Breast epithelium (tissue), 4 donors: ENCODE measurements around the gene DOCK10. TPM values are rescaled to one million over a fixed set of nuclear protein-coding genes. Genes with fewer than 3 reads are reported as not detected.

Experiments used
- DNase-seq, 2 donors: peaks; one replicate each; pipeline ENCODE4 v3.0.0-alpha.2; 2019; ENCODE audit warnings: low spot score in 2 of 2
- H3K27ac ChIP-seq, 2 donors: fragments of 200-600 bp; sonication (generic) in 1 of 2; one replicate each; pipeline ENCODE4 v1.5.1; 2016 to 2019; ENCODE audit warnings: mild to moderate bottlenecking in 1 of 2
- H3K27me3 ChIP-seq, 2 donors: fragments of 200-600 bp; sonication (generic) in 1 of 2; one replicate each; pipeline versions ENCODE4 v1.5.1 to v1.6.0; 2017 to 2019; ENCODE audit warnings: control low read depth in 1 of 2, mild to moderate bottlenecking in 1 of 2
- H3K36me3 ChIP-seq: fragments of 200-600 bp; one replicate; pipeline ENCODE4 v1.5.1; 2019
- H3K4me1 ChIP-seq, 2 donors: fragments of 200-600 bp; sonication (generic); one replicate each; pipeline ENCODE4 v1.5.1; 2016 to 2019; ENCODE audit warnings: control low read depth in 1 of 2
- H3K4me3 ChIP-seq, 3 donors: fragments of 200-600 bp; sonication (generic); 1 replicate in 2 of 3; 2 replicates in 1 of 3; pipeline ENCODE4 v1.5.1; 2016 to 2019; ENCODE audit warnings: mild to moderate bottlenecking in 3 of 3, moderate library complexity in 2 of 3
- H3K9me3 ChIP-seq, 2 donors: fragments of 200-600 bp; sonication (generic) in 1 of 2; one replicate each; pipeline ENCODE4 v1.5.1; 2016 to 2019; ENCODE audit warnings: control low read depth in 1 of 2
- POLR2A ChIP-seq: fragments of 450-650 bp; IDR thresholded peaks from one replicate; pipeline ENCODE4 v1.6.1; 2016; ENCODE audit warnings: antibody characterized with exemption, mild to moderate bottlenecking, moderate library complexity
- POLR2AphosphoS5 ChIP-seq, 3 donors: sonication (generic); formaldehyde crosslinking; IDR thresholded peaks; one replicate each; pipeline ENCODE4 v1.6.1; 2017; ENCODE audit warnings: antibody characterized with exemption in 3 of 3
- intact Hi-C: fragments of 100-400 bp; cut with DNase I; formaldehyde crosslinking; loops from one replicate; pipeline ENCODE4 v1.15.1; 2023; ENCODE audit warnings: low total_unique reads
- total RNA-seq, 3 donors: library from RNA; depleted of rRNA; stranded (reverse); fragments of >200 nt; gene quantifications; one replicate each; pipeline ENCODE4 v1.1.0, GENCODE V29; 2016
- TF ChIP-seq, protein P1 (sequence below), 3 donors: fragments of 450-650 bp; IDR thresholded peaks; one replicate each; pipeline ENCODE4 v1.5.1; 2016 to 2017; ENCODE audit warnings: antibody characterized with exemption in 3 of 3, mild to moderate bottlenecking in 3 of 3, moderate library complexity in 3 of 3

The DOCK10 gene
- total RNA-seq, 3 donors from 2014 or later, result 13.8 to 23.9 (median 15.4) TPM

DNA sequence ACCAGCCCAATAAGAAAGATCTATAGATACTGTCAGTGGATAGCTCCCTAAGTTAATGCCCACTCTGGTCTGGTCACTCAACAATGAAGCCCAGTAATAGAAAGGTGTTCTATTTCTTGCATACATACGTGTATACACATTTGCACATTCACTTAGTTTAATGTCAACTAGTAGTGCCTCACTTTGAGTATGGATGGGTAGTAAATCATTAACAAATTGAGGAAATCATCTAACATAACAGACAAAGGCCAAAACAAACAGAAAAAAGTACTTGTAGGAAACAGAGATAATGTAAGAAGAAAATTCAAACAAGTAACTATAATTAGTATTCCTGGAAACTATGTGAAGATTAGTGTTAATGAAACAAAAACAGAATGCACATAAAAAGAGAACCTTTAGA lies 312.8 kb downstream of the DOCK10 start:
- Histone ChIP-seq H3K36me3 (no peaks in the 10 kb centered on the region), H3K4me3 (no peak overlapping the region), H3K27me3 (no peaks in the 10 kb centered on the region), H3K9me3 (peaks cover 8 to 17% of the 10 kb centered on the region in 2 donors), H3K27ac (no peak overlapping the region), H3K4me1 (no peaks in the 10 kb centered on the region)
- DNase-seq, result no peak
- intact Hi-C loops, result no loop called here
- TF ChIP-seq, protein P1, sequence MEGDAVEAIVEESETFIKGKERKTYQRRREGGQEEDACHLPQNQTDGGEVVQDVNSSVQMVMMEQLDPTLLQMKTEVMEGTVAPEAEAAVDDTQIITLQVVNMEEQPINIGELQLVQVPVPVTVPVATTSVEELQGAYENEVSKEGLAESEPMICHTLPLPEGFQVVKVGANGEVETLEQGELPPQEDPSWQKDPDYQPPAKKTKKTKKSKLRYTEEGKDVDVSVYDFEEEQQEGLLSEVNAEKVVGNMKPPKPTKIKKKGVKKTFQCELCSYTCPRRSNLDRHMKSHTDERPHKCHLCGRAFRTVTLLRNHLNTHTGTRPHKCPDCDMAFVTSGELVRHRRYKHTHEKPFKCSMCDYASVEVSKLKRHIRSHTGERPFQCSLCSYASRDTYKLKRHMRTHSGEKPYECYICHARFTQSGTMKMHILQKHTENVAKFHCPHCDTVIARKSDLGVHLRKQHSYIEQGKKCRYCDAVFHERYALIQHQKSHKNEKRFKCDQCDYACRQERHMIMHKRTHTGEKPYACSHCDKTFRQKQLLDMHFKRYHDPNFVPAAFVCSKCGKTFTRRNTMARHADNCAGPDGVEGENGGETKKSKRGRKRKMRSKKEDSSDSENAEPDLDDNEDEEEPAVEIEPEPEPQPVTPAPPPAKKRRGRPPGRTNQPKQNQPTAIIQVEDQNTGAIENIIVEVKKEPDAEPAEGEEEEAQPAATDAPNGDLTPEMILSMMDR (IDR thresholded peaks at IDR 0.05), result no peak
- TF ChIP-seq POLR2AphosphoS5 (IDR thresholded peaks at IDR 0.05) (no peak), POLR2A (no peak)

DNA sequence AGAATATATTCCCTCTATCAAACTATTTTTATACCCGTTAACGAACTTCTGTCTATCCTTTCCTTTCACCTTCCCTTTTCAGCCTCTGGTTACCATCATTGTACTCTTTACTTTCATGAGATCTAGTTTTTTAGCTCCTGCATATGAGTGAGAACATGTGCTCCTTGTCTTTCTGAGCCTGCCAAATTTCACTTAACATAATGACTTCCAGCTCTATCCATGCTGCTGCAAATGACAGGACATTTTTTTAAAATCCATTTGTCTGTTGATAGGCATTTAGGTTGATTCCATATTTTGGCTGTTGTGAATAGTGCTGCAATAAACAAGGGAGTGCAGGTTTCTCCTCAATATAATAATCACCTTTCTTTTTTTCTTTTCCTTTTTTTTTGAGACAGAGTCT lies 317.9 kb downstream of the DOCK10 start:
- no peak for TF ChIP-seq POLR2AphosphoS5 (IDR thresholded peaks at IDR 0.05)
- Histone ChIP-seq H3K4me3 (no peak overlapping the region), H3K36me3 (no peaks in the 10 kb centered on the region), H3K9me3 (peaks cover 8 to 16% of the 10 kb centered on the region in 2 donors), H3K27me3 (no peaks in the 10 kb centered on the region), H3K27ac (no peak overlapping the region), H3K4me1 (no peaks in the 10 kb centered on the region)
- intact Hi-C loops, result no loop called here
- DNase-seq, result no peak

DNA sequence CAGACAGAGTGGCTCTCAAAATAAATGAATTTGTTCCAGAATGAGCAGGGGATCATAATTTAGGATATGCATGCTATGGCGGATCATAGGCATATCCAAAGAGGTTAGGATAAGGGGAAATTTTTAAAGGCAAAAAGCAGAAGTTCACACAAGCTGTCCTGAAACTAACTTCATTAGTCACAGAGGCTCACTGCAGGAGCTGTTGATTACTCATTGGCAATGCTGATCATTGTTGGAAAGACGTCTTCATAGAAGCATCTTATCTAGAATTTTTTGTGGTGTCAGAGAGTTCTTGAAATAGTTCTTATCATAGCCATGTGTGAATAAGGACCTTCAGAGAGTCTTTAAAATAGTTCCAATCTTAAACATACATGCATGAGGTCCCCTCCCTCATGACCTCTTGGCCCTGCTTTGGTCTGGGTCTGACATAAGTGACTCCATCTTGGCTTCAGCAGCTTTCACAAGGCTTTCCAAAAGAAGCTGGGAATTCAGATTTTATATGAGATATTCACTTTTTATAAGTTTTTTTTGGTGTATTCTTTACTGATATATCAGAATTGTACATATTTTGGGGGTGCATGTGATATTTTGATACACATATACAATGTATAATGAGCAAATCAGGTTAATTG lies 318.6 kb downstream of the DOCK10 start:
- DNase-seq, result no peak
- Histone ChIP-seq H3K27ac (no peak overlapping the region), H3K9me3 (peaks cover 4 to 9% of the 10 kb centered on the region in 2 donors), H3K36me3 (no peaks in the 10 kb centered on the region), H3K27me3 (no peaks in the 10 kb centered on the region), H3K4me3 (no peak overlapping the region), H3K4me1 (no peaks in the 10 kb centered on the region)
- intact Hi-C loops, result no loop called here
- TF ChIP-seq POLR2AphosphoS5 (IDR thresholded peaks at IDR 0.05) (no peak), POLR2A (no peak)
- TF ChIP-seq, protein P1 (IDR thresholded peaks at IDR 0.05), result no peak

DNA sequence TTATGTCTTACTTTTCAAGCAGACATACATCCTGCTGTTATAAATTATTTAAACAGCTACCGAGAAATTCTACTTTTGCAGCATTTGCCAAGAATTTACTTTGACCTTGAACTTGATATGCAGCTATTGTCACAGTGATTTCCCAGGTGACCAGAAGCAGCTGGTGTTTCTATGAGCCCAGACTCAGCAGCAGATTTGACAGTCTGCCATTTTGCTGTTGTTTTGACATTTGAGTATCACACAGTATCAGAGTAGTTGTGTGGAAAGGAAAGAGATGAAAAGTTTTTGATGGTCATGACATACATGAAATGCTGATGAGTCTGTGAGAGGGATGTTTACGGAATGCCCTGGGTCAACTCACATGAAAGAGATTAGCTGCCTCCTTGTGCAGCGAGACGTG lies 319.5 kb downstream of the DOCK10 start:
- no peak for TF ChIP-seq POLR2AphosphoS5 (IDR thresholded peaks at IDR 0.05)
- TF ChIP-seq, protein P1 (IDR thresholded peaks at IDR 0.05), result no peak
- TF ChIP-seq POLR2A, result no peak
- Histone ChIP-seq H3K27ac (no peak overlapping the region), H3K36me3 (no peaks in the 10 kb centered on the region), H3K9me3 (peaks cover 0 to 4% of the 10 kb centered on the region in 2 donors), H3K4me1 (no peaks in the 10 kb centered on the region), H3K4me3 (no peak overlapping the region), H3K27me3 (no peaks in the 10 kb centered on the region)
- intact Hi-C loops, result no loop called here
- DNase-seq, result no peak

DNA sequence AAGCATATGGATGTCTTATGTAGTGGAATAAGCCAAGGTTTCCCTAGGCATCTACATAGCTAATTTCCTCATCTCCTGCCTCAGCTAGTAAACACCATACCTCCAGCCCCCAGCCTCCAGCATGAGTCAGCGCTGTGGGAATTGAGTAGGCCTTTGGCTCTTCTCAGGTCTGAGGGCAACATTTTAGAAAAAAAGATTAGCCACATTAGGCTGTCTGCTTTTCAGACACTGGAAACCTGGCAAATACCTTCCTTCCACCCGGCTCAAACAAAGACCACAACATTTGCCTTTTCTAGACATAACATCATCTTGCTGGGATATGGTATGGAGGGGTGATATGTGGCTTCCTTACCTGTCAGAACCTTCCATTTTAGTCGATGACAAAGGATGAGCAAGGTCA lies 320.0 kb downstream of the DOCK10 start:
- Histone ChIP-seq H3K27ac (no peak overlapping the region), H3K27me3 (no peaks in the 10 kb centered on the region), H3K36me3 (no peaks in the 10 kb centered on the region), H3K9me3 (peaks cover 0 to 4% of the 10 kb centered on the region in 2 donors), H3K4me1 (no peaks in the 10 kb centered on the region), H3K4me3 (no peak overlapping the region)
- no peak for TF ChIP-seq POLR2AphosphoS5 (IDR thresholded peaks at IDR 0.05)
- TF ChIP-seq, protein P1 (IDR thresholded peaks at IDR 0.05), result no peak
- no peak for TF ChIP-seq POLR2A
- intact Hi-C loops, result no loop called here
- no peak for DNase-seq
